Neural cell (in vitro differentiated cells): Measurements from ENCODE around the gene PLAU.
"Not testable (repeated sequence)": the region's sequence is repeated elsewhere in the genome, so short reads cannot be mapped to it uniquely, and the experiment has no call there.

Experiments
- CTCF ChIP-seq: fragments of 450-650 bp; IDR thresholded peaks from 2 replicates; pipeline ENCODE4 v1.5.1; 2014; ENCODE audit warnings: antibody characterized with exemption, mild to moderate bottlenecking, moderate library complexity; ENCODE audit not compliant: poor library complexity, severe bottlenecking
- EP300 ChIP-seq: fragments of 450-650 bp; conservative IDR thresholded peaks from 2 replicates; pipeline ENCODE4 v1.6.1; 2014; ENCODE audit warnings: antibody characterized with exemption, mild to moderate bottlenecking, moderate library complexity; ENCODE audit not compliant: poor library complexity, severe bottlenecking
- SMC3 ChIP-seq: fragments of 450-650 bp; conservative IDR thresholded peaks from 2 replicates; pipeline ENCODE4 v1.6.1; 2014; ENCODE audit warnings: antibody characterized with exemption, mild to moderate bottlenecking, moderate library complexity; ENCODE audit not compliant: poor library complexity

DNA sequence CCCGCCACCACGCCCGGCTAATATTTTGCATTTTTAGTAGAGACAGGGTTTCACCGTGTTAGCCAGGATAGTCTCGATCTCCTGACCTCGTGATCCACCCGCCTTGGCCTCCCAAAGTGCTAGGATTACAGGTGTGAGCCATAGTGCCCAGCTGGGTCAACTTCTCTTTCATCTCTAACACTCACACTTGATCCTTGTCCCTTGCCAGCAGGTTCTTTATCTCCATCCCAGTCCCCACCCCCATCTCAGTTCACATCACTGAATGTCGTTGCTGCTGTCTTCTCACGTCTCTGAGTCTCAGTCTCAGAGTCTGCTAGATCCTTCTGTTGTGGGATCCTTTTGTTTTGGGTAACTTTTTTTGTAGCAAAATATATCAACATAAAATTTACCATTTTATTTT is 15.6 kb upstream of the PLAU start:
- not testable (repeated sequence) for TF ChIP-seq CTCF, SMC3, EP300
